ENCODE measurements around the gene RCAN2.
"Not testable (repeated sequence)": the region's sequence is repeated elsewhere in the genome, so short reads cannot be mapped to it uniquely, and the experiment has no call there.

RCAN2 gene

DNA sequence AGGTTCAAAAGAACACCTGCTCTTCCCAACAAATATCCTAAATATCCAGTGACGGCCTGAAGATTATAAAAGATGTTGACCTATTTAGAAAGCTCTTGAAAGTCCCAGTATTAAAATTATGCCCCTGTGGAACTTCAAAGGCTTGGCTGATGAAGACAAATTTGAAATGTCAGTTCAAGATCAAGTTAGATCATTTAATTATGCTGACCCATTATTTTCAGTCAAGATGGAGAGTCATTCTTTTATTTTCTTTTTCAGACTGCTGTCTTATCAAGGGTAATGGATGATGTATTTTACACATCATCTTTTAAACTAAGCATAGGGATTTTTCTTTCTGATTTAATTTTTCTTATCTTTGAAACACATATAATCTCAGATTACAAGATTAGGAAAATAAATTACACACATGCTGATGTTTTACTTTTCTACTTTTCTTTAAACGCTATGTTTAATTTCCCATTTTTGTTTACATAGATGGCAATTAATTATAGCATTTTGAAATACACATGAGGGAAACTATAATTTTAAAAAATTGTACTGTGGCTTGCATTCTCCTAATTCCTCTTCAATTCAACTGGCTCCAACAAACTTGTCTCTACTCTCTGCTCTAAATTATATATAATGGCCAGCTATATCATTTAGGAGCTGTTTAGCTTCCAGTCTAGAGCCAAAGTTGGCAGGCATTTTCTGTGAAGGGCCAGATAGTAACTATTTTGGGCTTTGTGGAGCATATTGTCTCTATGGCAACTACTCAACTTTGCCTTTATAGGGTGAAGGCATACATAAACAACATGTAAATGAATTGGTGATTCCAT lies 123.7 kb downstream of the RCAN2 start:
- H3K27ac Mint-ChIP-seq = no peak overlapping the region
- H3K9me3 Mint-ChIP-seq = no peaks in the 10 kb centered on the region
- peaks cover 7% of the 10 kb centered on the region for H3K27me3 Mint-ChIP-seq
- no peak for DNase-seq
- H3K4me3 Mint-ChIP-seq = no peak overlapping the region
- no peaks in the 10 kb centered on the region for H3K4me1 Mint-ChIP-seq (ENCODE audit: low read depth)
- H3K36me3 Mint-ChIP-seq (ENCODE audit: low read depth) = no peaks in the 10 kb centered on the region

DNA sequence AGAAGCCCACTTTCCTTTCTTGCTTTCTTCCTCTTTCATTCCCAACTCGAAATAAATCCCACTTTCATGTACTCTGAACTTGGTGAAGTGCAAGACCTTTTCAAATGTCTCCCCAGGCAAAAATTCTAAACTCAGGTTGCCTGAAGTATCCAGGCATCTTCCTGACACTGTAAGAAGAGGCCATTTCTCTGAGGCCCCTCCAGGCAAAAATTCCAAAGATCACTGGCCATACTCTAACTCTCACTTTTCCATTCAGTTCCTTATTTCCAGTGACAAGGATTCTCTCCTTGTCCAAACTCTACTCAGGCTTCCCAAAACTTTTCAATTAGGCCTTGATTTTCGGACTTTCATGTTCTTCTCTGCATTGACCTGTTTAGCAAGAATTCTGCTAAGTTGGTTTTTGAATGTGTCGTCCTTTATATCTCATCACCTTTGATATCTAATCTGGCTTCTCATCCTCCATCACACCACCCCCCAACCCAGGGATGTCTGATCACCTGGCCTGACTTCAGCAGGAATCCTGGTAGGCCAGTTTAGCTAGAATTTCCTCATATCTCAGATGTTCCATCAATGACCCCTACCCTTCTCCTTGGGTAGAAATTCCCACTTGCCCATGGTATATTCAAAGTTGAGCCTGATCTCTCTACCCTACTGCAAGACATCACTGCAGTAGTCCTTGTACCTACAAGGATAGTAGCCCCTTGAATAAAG lies 124.9 kb downstream of the RCAN2 start:
- no peak overlapping the region for H3K4me3 Mint-ChIP-seq
- no peaks in the 10 kb centered on the region for H3K9me3 Mint-ChIP-seq
- DNase-seq = no peak
- peaks cover 7% of the 10 kb centered on the region for H3K27me3 Mint-ChIP-seq
- no peaks in the 10 kb centered on the region for H3K36me3 Mint-ChIP-seq (ENCODE audit: low read depth)
- no peaks in the 10 kb centered on the region for H3K4me1 Mint-ChIP-seq (ENCODE audit: low read depth)
- no peak overlapping the region for H3K27ac Mint-ChIP-seq

DNA sequence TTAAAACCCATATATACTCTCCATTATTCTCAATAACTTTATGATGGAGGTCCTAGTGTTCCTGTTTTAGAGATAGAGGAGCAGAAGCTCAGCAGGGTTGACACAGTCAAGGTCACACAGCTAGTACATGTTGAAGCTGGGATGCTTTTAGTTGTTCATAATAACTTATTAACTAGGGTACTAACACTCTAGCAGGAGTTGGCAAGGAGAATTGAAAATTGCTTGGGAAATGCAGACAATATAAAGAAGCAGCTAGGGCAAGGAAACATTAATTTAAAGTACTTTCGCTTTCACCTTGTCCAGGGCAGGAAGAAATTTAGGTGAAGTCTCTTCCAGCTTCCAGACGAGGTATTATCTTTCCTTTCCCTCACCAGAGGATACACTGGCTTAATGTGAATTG lies 133.7 kb downstream of the RCAN2 start:
- Mint-ChIP-seq H3K4me3 (no peak overlapping the region), H3K36me3 (ENCODE audit: low read depth) (no peaks in the 10 kb centered on the region), H3K27me3 (peaks cover 12% of the 10 kb centered on the region), H3K9me3 (no peaks in the 10 kb centered on the region), H3K27ac (no peak overlapping the region), H3K4me1 (ENCODE audit: low read depth) (peaks cover 2% of the 10 kb centered on the region)
- DNase-seq = no peak

DNA sequence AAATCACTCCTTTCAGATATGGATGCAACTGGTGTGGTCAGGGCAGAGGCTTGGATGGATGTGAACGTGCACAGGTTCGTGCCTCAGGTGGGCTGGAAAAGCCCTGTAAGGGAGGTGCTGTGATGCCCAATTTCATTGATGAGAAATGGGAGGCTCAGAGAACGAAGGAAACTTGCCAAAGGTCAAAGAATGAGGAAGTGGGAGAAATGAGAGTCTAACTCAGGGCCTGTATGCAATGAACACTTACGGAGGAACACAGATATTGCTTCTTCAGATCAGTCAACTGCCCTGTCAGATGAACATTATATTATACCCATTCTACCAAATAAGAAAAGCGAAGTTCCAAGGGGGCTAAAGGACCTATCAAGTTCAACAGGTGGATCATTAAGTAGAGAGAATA lies 134.7 kb downstream of the RCAN2 start:
- H3K9me3 Mint-ChIP-seq = no peaks in the 10 kb centered on the region
- H3K4me3 Mint-ChIP-seq = no peak overlapping the region
- H3K27ac Mint-ChIP-seq = no peak overlapping the region
- H3K36me3 Mint-ChIP-seq (ENCODE audit: low read depth) = no peaks in the 10 kb centered on the region
- H3K4me1 Mint-ChIP-seq (ENCODE audit: low read depth) = peaks cover 2% of the 10 kb centered on the region
- peaks cover 14% of the 10 kb centered on the region for H3K27me3 Mint-ChIP-seq
- no peak for DNase-seq

DNA sequence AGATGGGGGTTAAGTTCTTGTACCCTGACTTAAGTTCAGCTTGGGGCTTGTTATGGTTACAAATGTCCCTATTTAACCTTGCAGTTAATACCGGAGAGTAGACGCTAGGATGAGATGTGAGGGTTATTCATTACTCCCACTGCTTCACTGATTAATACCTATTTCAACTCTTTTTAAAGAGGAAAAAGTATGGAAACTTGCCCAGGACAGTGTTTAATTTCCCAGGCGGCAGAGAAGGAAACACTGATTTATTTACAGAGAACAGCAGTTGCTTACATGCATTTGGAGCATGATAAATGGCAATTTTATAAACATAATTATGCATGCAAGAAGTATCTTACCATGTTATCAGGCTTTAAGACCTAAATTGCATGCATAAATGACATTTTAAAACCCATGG lies 137.7 kb downstream of the RCAN2 start:
- no peak for DNase-seq
- H3K4me3 Mint-ChIP-seq = no peak overlapping the region
- no peak overlapping the region for H3K27ac Mint-ChIP-seq
- H3K4me1 Mint-ChIP-seq (ENCODE audit: low read depth) = peaks cover 2% of the 10 kb centered on the region
- peaks cover 24% of the 10 kb centered on the region for H3K27me3 Mint-ChIP-seq
- no peaks in the 10 kb centered on the region for H3K9me3 Mint-ChIP-seq
- no peaks in the 10 kb centered on the region for H3K36me3 Mint-ChIP-seq (ENCODE audit: low read depth)

DNA sequence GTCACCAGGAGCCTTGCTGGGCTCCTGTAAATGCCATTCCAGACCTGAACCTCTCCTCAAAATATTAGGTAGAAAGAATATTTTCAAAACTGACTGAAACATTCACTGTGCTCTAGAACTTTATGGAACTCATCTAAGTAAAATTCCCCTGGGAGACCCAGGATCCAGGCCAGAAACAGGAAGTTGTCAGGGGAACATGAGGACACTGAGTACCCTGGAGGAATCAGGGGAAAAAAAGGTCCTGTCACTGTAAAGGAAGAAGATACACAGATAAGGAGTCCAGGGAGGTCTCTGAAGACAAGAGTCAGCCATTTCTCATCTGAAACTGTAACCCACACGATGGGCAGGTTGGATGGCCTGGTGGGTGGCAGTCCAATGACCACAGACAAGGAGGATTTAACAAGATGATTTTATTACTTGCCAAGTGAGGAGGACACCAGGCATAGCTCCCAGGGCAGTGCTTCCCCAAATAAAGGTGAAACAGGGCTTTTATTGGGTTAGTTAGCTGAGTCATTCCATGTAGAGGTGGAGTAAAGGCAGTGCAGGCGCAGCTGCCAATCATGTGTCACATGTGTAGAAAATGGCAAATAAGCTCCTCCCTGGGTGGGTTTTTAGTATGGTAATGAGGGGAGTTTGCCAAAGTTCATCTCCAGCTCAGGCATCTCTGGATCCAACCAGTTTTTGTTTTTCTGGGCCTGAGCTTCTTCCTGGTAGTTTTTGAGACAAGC lies 138.5 kb downstream of the RCAN2 start:
- H3K9me3 Mint-ChIP-seq = no peaks in the 10 kb centered on the region
- H3K27me3 Mint-ChIP-seq = peaks cover 27% of the 10 kb centered on the region
- H3K4me3 Mint-ChIP-seq = no peak overlapping the region
- H3K4me1 Mint-ChIP-seq (ENCODE audit: low read depth) = peaks cover 2% of the 10 kb centered on the region
- no peak overlapping the region for H3K27ac Mint-ChIP-seq
- no peak for DNase-seq
- H3K36me3 Mint-ChIP-seq (ENCODE audit: low read depth) = no peaks in the 10 kb centered on the region

DNA sequence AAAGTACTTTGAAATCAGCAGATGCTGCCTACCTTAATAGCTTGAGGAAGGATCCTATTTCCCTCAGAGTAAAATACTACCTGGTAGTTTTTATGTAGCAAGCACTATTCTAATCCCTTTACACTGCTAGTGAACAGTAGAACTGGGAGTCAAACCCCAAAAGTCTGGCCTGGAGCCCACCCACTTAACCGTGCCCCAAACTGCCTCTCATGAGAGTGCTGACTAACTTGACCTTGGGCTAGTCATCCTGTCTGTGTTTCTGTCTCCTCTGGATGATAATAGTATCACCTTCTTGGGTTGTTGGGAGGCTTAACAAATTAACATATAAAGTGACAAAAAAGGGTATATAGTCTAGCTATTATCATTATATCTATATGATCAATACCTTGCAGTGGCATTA lies 140.5 kb downstream of the RCAN2 start:
- no peak overlapping the region for H3K4me3 Mint-ChIP-seq
- H3K36me3 Mint-ChIP-seq (ENCODE audit: low read depth) = no peaks in the 10 kb centered on the region
- no peaks in the 10 kb centered on the region for H3K4me1 Mint-ChIP-seq (ENCODE audit: low read depth)
- H3K27me3 Mint-ChIP-seq = peaks cover 27% of the 10 kb centered on the region
- no peak for DNase-seq
- no peak overlapping the region for H3K27ac Mint-ChIP-seq
- H3K9me3 Mint-ChIP-seq = no peaks in the 10 kb centered on the region

DNA sequence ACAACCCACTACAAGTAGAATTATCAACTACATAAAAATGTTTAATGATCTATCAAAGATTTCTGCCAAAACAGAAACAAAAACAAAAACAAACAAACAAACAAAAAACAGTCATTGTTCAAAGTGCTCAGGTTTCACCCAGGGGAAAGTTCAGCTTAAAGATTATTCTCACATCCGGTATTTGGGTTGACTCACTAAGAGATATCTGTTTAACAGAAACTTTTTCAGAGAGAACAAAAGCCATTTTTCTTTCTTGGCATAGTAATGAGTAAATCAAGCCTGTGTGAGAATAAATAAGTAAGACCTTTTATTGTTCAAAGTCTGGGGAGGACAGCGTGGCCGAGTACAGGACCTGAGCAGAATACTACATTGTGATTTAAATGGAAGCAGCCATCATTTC lies 143.6 kb downstream of the RCAN2 start:
- no peaks in the 10 kb centered on the region for H3K36me3 Mint-ChIP-seq (ENCODE audit: low read depth)
- H3K27me3 Mint-ChIP-seq = peaks cover 28% of the 10 kb centered on the region

DNA sequence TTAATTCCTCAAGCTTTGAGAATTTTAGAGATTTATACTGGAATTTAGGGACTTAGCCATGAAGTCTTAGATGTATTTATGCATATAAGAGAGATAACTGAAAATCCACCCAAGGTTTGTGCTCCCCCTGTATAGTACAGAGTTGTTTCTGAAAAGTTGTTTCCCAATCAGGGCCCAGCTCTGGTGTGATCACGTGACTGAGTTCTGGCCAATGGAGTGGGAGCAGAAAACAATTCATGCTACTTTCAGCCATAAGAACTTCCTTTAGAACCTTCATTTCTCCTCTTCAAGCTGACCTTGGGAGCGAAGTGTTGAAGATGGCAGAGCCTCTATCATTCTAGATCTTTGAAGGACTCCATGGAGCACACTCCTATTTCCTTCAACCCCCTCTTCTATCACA lies 151.0 kb downstream of the RCAN2 start:
- H3K27me3 Mint-ChIP-seq = peaks cover 56% of the 10 kb centered on the region
- no peaks in the 10 kb centered on the region for H3K36me3 Mint-ChIP-seq (ENCODE audit: low read depth)
- no peaks in the 10 kb centered on the region for H3K9me3 Mint-ChIP-seq
- DNase-seq = no peak
- H3K4me3 Mint-ChIP-seq = no peak overlapping the region
- H3K27ac Mint-ChIP-seq = no peak overlapping the region
- no peaks in the 10 kb centered on the region for H3K4me1 Mint-ChIP-seq (ENCODE audit: low read depth)

More for the DNA sequence above, 143.6 kb downstream of the RCAN2 start:
- no peak overlapping the region for H3K27ac Mint-ChIP-seq
- no peaks in the 10 kb centered on the region for H3K4me1 Mint-ChIP-seq (ENCODE audit: low read depth)
- H3K9me3 Mint-ChIP-seq = no peaks in the 10 kb centered on the region
- DNase-seq = no peak
- no peak overlapping the region for H3K4me3 Mint-ChIP-seq

DNA sequence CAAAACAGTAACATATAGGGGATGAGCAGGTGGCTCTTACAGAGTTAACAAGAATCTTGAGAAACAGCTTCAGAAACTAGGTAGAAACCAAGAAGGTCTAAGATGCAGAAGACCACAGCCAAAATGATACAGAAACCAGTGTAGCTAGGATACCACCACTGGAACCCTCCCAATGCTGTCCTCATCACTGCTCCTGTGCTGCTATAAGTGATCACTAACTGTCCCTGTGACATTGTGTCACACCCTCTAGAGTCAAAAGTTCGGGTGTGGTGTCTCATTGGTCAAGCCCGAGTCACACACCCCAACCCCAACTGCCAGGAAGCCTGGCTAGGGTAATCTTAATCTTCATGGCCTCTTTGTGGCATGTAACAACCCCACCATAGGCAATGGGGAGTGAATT lies 153.1 kb downstream of the RCAN2 start:
- H3K4me1 Mint-ChIP-seq (ENCODE audit: low read depth) = no peaks in the 10 kb centered on the region
- H3K27me3 Mint-ChIP-seq = peaks cover 75% of the 10 kb centered on the region
- H3K36me3 Mint-ChIP-seq (ENCODE audit: low read depth) = no peaks in the 10 kb centered on the region

DNA sequence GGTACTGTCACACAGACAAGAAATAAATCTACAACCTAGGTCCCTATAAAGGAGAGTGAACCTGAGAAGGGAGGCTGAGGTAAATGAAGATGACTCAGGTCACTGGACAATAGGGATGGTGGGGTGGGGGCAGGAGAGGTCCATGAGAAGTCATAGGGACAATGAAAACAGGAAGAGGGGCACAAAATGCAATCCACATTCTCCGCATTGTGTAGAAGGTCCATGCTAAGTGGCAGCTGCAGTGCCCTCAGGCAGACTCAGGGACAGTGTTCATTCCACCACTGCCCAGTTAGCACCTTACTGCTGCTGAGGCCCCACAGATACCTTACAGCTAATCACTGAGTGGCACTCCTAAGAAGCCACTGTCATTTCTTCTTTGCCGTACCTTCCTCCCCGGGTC lies 156.8 kb downstream of the RCAN2 start:
- Mint-ChIP-seq H3K9me3 (no peaks in the 10 kb centered on the region), H3K27me3 (peaks cover 59% of the 10 kb centered on the region), H3K4me1 (ENCODE audit: low read depth) (no peaks in the 10 kb centered on the region), H3K27ac (no peak overlapping the region), H3K4me3 (no peak overlapping the region), H3K36me3 (ENCODE audit: low read depth) (no peaks in the 10 kb centered on the region)
- DNase-seq = no peak

More for the DNA sequence above, 153.1 kb downstream of the RCAN2 start:
- no peak overlapping the region for H3K4me3 Mint-ChIP-seq
- no peak overlapping the region for H3K27ac Mint-ChIP-seq
- DNase-seq = no peak
- no peaks in the 10 kb centered on the region for H3K9me3 Mint-ChIP-seq

DNA sequence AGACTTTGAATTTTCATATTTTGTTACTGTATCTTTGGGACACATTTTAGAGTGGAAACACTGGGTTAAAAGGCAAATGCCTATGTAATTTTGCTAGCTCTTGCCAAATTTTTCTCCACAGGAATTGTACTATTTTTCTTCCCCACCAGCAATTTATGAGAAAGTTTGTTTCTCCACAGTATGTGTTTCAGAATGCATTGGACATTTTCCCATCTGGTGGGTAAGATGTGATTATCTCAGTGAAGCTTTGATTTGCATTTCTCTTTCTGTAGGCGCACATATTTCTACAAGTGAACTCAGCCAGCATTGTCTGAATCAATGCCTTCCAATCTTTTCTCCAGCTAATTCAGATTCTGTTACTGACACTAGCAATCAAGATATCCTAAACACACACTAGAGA lies 157.8 kb downstream of the RCAN2 start:
- no peak for DNase-seq
- H3K27ac Mint-ChIP-seq = no peak overlapping the region
- peaks cover 56% of the 10 kb centered on the region for H3K27me3 Mint-ChIP-seq
- H3K9me3 Mint-ChIP-seq = no peaks in the 10 kb centered on the region
- no peaks in the 10 kb centered on the region for H3K36me3 Mint-ChIP-seq (ENCODE audit: low read depth)
- H3K4me1 Mint-ChIP-seq (ENCODE audit: low read depth) = no peaks in the 10 kb centered on the region
- no peak overlapping the region for H3K4me3 Mint-ChIP-seq

DNA sequence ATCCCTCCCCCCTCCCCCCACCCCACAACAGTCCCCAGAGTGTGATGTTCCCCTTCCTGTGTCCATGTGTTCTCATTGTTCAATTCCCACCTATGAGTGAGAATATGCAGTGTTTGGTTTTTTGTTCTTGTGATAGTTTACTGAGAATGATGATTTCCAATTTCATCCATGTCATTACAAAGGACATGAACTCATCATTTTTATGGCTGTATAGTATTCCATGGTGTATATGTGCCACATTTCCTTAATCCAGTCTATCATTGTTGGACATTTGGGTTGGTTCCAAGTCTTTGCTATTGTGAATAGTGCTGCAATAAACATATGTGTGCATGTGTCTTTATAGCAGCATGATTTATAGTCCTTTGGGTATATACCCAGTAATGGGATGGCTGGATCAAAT lies 158.8 kb downstream of the RCAN2 start:
- H3K4me3 Mint-ChIP-seq; H3K4me1 Mint-ChIP-seq (ENCODE audit: low read depth); DNase-seq; H3K9me3 Mint-ChIP-seq; H3K27ac Mint-ChIP-seq; H3K36me3 Mint-ChIP-seq (ENCODE audit: low read depth): not testable (repeated sequence)
- peaks cover 47% of the 10 kb centered on the region for H3K27me3 Mint-ChIP-seq

DNA sequence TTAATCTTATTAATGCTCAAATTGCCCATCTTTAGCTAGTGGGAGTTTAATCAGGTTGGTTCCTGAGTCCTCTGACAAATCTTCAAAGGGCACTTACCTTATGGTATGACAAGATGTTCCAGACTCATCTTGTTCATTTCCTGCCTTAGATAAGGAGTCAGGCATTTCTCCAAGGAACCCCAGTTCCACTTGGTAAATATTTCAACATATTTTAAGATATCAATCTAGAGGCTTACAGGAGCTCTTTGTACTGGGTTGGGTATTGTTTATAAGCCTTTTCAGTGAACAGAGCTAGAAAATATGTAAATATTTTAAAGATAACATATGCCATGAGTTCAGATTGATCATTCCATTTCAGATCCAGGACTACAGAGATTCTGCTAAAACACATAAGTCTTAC lies 159.8 kb downstream of the RCAN2 start:
- no peaks in the 10 kb centered on the region for H3K36me3 Mint-ChIP-seq (ENCODE audit: low read depth)
- peaks cover 40% of the 10 kb centered on the region for H3K27me3 Mint-ChIP-seq
- no peak overlapping the region for H3K4me3 Mint-ChIP-seq
- no peaks in the 10 kb centered on the region for H3K4me1 Mint-ChIP-seq (ENCODE audit: low read depth)
- H3K9me3 Mint-ChIP-seq = no peaks in the 10 kb centered on the region
- DNase-seq = no peak
- no peak overlapping the region for H3K27ac Mint-ChIP-seq

DNA sequence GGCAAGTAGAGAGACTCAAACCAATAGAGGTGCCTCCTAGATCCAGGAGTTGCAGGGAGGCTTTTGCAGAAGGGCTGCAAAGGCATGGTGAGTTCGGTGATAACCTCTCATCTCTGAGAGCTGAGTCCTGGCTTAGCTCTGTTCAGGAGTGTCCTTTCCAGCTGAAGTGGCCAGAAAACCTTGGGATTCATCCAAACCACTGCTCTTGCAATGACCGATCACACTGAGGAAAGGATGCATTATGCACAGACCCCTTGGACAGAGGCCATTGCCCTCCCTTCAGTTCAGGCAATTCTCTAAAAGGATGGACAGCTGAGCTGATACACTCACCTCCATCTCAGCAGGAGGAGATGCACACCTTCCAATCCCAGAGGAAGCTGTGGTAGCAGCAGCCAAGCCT lies 161.7 kb downstream of the RCAN2 start:
- Mint-ChIP-seq H3K27me3 (peaks cover 22% of the 10 kb centered on the region), H3K36me3 (ENCODE audit: low read depth) (no peaks in the 10 kb centered on the region), H3K4me1 (ENCODE audit: low read depth) (peaks cover 7% of the 10 kb centered on the region), H3K4me3 (no peak overlapping the region), H3K9me3 (no peaks in the 10 kb centered on the region), H3K27ac (no peak overlapping the region)
- no peak for DNase-seq

All from activated T-cell treated with anti-CD3 and anti-CD28 coated beads, Interleukin-2, amount 50 U/mL, for 24 hours (primary cell).